Measurements from ENCODE around the gene APOL3.
"Not testable (repeated sequence)": the region's sequence is repeated elsewhere in the genome, so short reads cannot be mapped to it uniquely, and the experiment has no call there.

The APOL3 gene

GRCh38 chr22:36162127-36163034 is 1.8 kb upstream of the APOL3 start:
- no peak for DNase-seq (ENCODE audit: low read depth, low spot score)

GRCh38 chr22:36161793-36162126 is 1.2 kb upstream of the APOL3 start:
- DNase-seq (ENCODE audit: low read depth, low spot score), result not testable (repeated sequence)

- peak; percentile 18 for DNase-seq (ENCODE audit: low read depth, low spot score)
These were observed 3.8 kb downstream of the APOL3 start for GRCh38 chr22:36156515-36157419.

GRCh38 chr22:36156119-36156514 is 4.4 kb downstream of the APOL3 start:
- no peak for DNase-seq (ENCODE audit: low read depth, low spot score)

GRCh38 chr22:36155702-36156101 is 4.9 kb downstream of the APOL3 start:
- DNase-seq (ENCODE audit: low read depth, low spot score), result no peak

GRCh38 chr22:36154423-36154945 is 6.1 kb downstream of the APOL3 start:
- no peak for DNase-seq (ENCODE audit: low read depth, low spot score)

- no peak for DNase-seq (ENCODE audit: low read depth, low spot score)
These were observed 6.8 kb downstream of the APOL3 start for GRCh38 chr22:36153501-36154422.

- not testable (repeated sequence) for DNase-seq (ENCODE audit: low read depth, low spot score)
These were observed 7.7 kb downstream of the APOL3 start for GRCh38 chr22:36152821-36153220.

- DNase-seq (ENCODE audit: low read depth, low spot score), result no peak
These were observed 8.5 kb downstream of the APOL3 start for GRCh38 chr22:36152088-36152487.

- no peak for DNase-seq (ENCODE audit: low read depth, low spot score)
These were observed 9.5 kb downstream of the APOL3 start for GRCh38 chr22:36151006-36151595.

GRCh38 chr22:36149441-36149840 is 11.1 kb downstream of the APOL3 start:
- no peak for DNase-seq (ENCODE audit: low read depth, low spot score)

GRCh38 chr22:36148411-36148810 is 12.1 kb downstream of the APOL3 start:
- DNase-seq (ENCODE audit: low read depth, low spot score), result no peak

- no peak for DNase-seq (ENCODE audit: low read depth, low spot score)
These were observed 13.3 kb downstream of the APOL3 start for GRCh38 chr22:36147196-36147791.

GRCh38 chr22:36145881-36146280 is 14.7 kb downstream of the APOL3 start:
- no peak for DNase-seq (ENCODE audit: low read depth, low spot score)

GRCh38 chr22:36144886-36145541 is 15.5 kb downstream of the APOL3 start:
- peak; percentile 12 for DNase-seq (ENCODE audit: low read depth, low spot score)

GRCh38 chr22:36143956-36144355 is 16.6 kb downstream of the APOL3 start:
- no peak for DNase-seq (ENCODE audit: low read depth, low spot score)

GRCh38 chr22:36143066-36143815 is 17.3 kb downstream of the APOL3 start:
- no peak for DNase-seq (ENCODE audit: low read depth, low spot score)

GRCh38 chr22:36141481-36141880 is 19.1 kb downstream of the APOL3 start:
- no peak for DNase-seq (ENCODE audit: low read depth, low spot score)

GRCh38 chr22:36138709-36139108 is 21.8 kb downstream of the APOL3 start:
- not testable (repeated sequence) for DNase-seq (ENCODE audit: low read depth, low spot score)

All from brain pericyte (primary cell).